Common myeloid progenitor, CD34-positive (primary cell): ENCODE data around the gene ADGRV1.

Experiments
- CTCF ChIA-PET: fragments of 350-600 bp; sonication (Branson Sonifier 250); formaldehyde crosslinking; loops from one replicate; lab custom pipeline; 2021; ENCODE audit warnings: antibody characterized with exemption; lab: Charles Lee
- POLR2A ChIA-PET: fragments of 350-600 bp; sonication (Branson Sonifier 250); formaldehyde crosslinking; loops from one replicate; lab custom pipeline; 2021; ENCODE audit warnings: antibody characterized with exemption; lab: Charles Lee
- DNase-seq, 3 donors: peaks; one replicate each; pipeline versions ENCODE4 v3.0.0 to v3.0.0-alpha.2; 2013
- H3K27ac ChIP-seq, 2 experiments: 1 replicate in 1 of 2; 2 replicates in 1 of 2; pipeline ENCODE4 v1.7.0; 2013; ENCODE audit warnings: inconsistent platforms in 2 of 2, low read length in 2 of 2, mild to moderate bottlenecking in 2 of 2, low read depth in 1 of 2, moderate library complexity in 1 of 2; ENCODE audit not compliant: severe bottlenecking in 2 of 2, insufficient read depth in 1 of 2, poor library complexity in 1 of 2
- H3K27me3 ChIP-seq, 5 experiments: replicated peaks in 2 of 5; 1 replicate in 3 of 5; 2 replicates in 2 of 5; pipeline versions ENCODE4 v1.6.1 to v1.7.0; 2013; ENCODE audit warnings: low read length in 4 of 5, mild to moderate bottlenecking in 2 of 5, moderate library complexity in 2 of 5, inconsistent platforms in 1 of 5; ENCODE audit not compliant: insufficient read depth in 5 of 5, control insufficient read depth in 4 of 5
- H3K36me3 ChIP-seq, 4 experiments: 1 replicate in 2 of 4; 2 replicates in 2 of 4; pipeline versions ENCODE4 v1.6.1 to v1.7.0; 2013; ENCODE audit warnings: low read length in 3 of 4, control low read depth in 1 of 4, mild to moderate bottlenecking in 1 of 4; ENCODE audit not compliant: control insufficient read depth in 4 of 4, insufficient read depth in 4 of 4
- H3K4me1 ChIP-seq, 4 experiments: 1 replicate in 3 of 4; 2 replicates in 1 of 4; pipeline versions ENCODE4 v1.6.1 to v1.7.1; 2013; ENCODE audit warnings: low read length in 3 of 4, mild to moderate bottlenecking in 3 of 4, control low read depth in 1 of 4, inconsistent platforms in 1 of 4, moderate library complexity in 1 of 4; ENCODE audit not compliant: control insufficient read depth in 4 of 4, insufficient read depth in 4 of 4; ENCODE audit errors: control extremely low read depth in 1 of 4
- H3K4me3 ChIP-seq, 7 experiments: 1 replicate in 4 of 7; 2 replicates in 3 of 7; pipeline versions ENCODE4 v1.5.1 to v1.7.0; 2013; ENCODE audit warnings: mild to moderate bottlenecking in 7 of 7, low read length in 6 of 7, moderate library complexity in 6 of 7, inconsistent platforms in 2 of 7, low read depth in 2 of 7, control low read depth in 1 of 7; ENCODE audit not compliant: insufficient read depth in 4 of 7, control insufficient read depth in 1 of 7; ENCODE audit errors: extremely low read depth in 1 of 7
- H3K9me3 ChIP-seq, 5 experiments: 1 replicate in 4 of 5; 2 replicates in 1 of 5; pipeline versions ENCODE4 v1.6.1 to v1.7.1; 2013; ENCODE audit warnings: low read length in 4 of 5, mild to moderate bottlenecking in 2 of 5, inconsistent platforms in 1 of 5, low read depth in 1 of 5, moderate library complexity in 1 of 5; ENCODE audit not compliant: control insufficient read depth in 4 of 5, insufficient read depth in 2 of 5; ENCODE audit errors: control extremely low read depth in 1 of 5
- WGBS: methylation state at CpG from one replicate; pipeline ENCODE4 v1.1.5; 2013; ENCODE audit not compliant: insufficient coverage; 5-methylcytosine and 5-hydroxymethylcytosine counted together

ADGRV1 gene

GRCh38 chr5:90602681-90603080 is 44.1 kb downstream of the ADGRV1 start:
- CTCF ChIA-PET, result interaction anchor here (1.1 to 3.4 kb wide), 3 partner anchors 11 to 193 kb away, joined by 3 to 11 read pairs (median 4); partner anchors contain the start of gene CETN3
- H3K9me3 ChIP-seq, result no peaks in the 10 kb centered on the region
- peak in 2 of 3 donors; percentile 16 to 32 for DNase-seq
- H3K4me3 ChIP-seq, result no peak overlapping the region
- no peak overlapping the region for H3K27ac ChIP-seq
- H3K4me1 ChIP-seq, result peaks cover 0 to 8% (median 5%) of the 10 kb centered on the region in 4 experiments
- no peaks in the 10 kb centered on the region for H3K27me3 ChIP-seq
- WGBS, result 100% methylated on average over 1 of the region's 1 CpG
- POLR2A ChIA-PET, result no interaction called here
- H3K36me3 ChIP-seq, result no peaks in the 10 kb centered on the region

GRCh38 chr5:90606539-90606938 is 47.9 kb downstream of the ADGRV1 start:
- no peaks in the 10 kb centered on the region for H3K27me3 ChIP-seq
- POLR2A ChIA-PET, result no interaction called here
- no peaks in the 10 kb centered on the region for H3K9me3 ChIP-seq
- H3K36me3 ChIP-seq, result no peaks in the 10 kb centered on the region
- no peak for DNase-seq
- CTCF ChIA-PET, result interaction anchor here (0.7 to 1.8 kb wide), 5 partner anchors 9 to 102 kb away, joined by 3 to 4 read pairs (median 3); no protein-coding TSS in a partner anchor
- 20% methylated on average over 1 of the region's 2 CpGs for WGBS
- peaks cover 0 to 7% (median 5%) of the 10 kb centered on the region in 4 experiments for H3K4me1 ChIP-seq
- no peak overlapping the region for H3K4me3 ChIP-seq
- H3K27ac ChIP-seq, result no peak overlapping the region

GRCh38 chr5:90612919-90613318 is 54.3 kb downstream of the ADGRV1 start:
- Histone ChIP-seq H3K4me1 (peaks cover 0 to 7% (median 1%) of the 10 kb centered on the region in 4 experiments), H3K27me3 (no peaks in the 10 kb centered on the region), H3K36me3 (no peaks in the 10 kb centered on the region), H3K4me3 (peak overlapping the region in 1 of 7 experiments; percentile 37), H3K9me3 (no peaks in the 10 kb centered on the region), H3K27ac (no peak overlapping the region)
- DNase-seq, result peak in 2 of 3 donors; percentile 43 to 57
- WGBS, result no CpG with 5 or more reads among the region's 1 CpG
- CTCF ChIA-PET, result no interaction called here
- POLR2A ChIA-PET, result no interaction called here

GRCh38 chr5:90613459-90613858 is 54.9 kb downstream of the ADGRV1 start:
- Histone ChIP-seq H3K36me3 (no peaks in the 10 kb centered on the region), H3K4me1 (peaks cover 0 to 7% (median 1%) of the 10 kb centered on the region in 4 experiments), H3K27me3 (no peaks in the 10 kb centered on the region), H3K27ac (no peak overlapping the region), H3K9me3 (no peaks in the 10 kb centered on the region), H3K4me3 (peak overlapping the region in 1 of 7 experiments; percentile 37)
- POLR2A ChIA-PET, result no interaction called here
- WGBS, result 100% methylated on average over 1 of the region's 3 CpGs
- CTCF ChIA-PET, result no interaction called here
- DNase-seq, result no peak

GRCh38 chr5:90613918-90614504 is 55.4 kb downstream of the ADGRV1 start:
- H3K27me3 ChIP-seq, result no peaks in the 10 kb centered on the region
- no peak overlapping the region for H3K27ac ChIP-seq
- H3K9me3 ChIP-seq, result no peaks in the 10 kb centered on the region
- H3K4me1 ChIP-seq, result peaks cover 0 to 7% (median 1%) of the 10 kb centered on the region in 4 experiments
- H3K36me3 ChIP-seq, result no peaks in the 10 kb centered on the region
- H3K4me3 ChIP-seq, result no peak overlapping the region
- CTCF ChIA-PET, result interaction anchor here (0.7 to 1.8 kb wide), 2 partner anchors 7 to 63 kb away, joined by 3 to 4 read pairs; no protein-coding TSS in a partner anchor
- DNase-seq, result no peak
- POLR2A ChIA-PET, result no interaction called here
- no CpG with 5 or more reads among the region's 6 CpGs for WGBS

GRCh38 chr5:90615355-90615754 is 56.8 kb downstream of the ADGRV1 start:
- Histone ChIP-seq H3K9me3 (no peaks in the 10 kb centered on the region), H3K4me3 (no peak overlapping the region), H3K36me3 (no peaks in the 10 kb centered on the region), H3K27ac (no peak overlapping the region), H3K4me1 (peaks cover 0 to 7% (median 1%) of the 10 kb centered on the region in 4 experiments), H3K27me3 (no peaks in the 10 kb centered on the region)
- WGBS, result 100% methylated on average over 1 of the region's 3 CpGs
- ChIA-PET CTCF (interaction anchor here (1.8 kb wide), 1 partner anchor 9 kb away, joined by 4 read pairs; no protein-coding TSS in a partner anchor), POLR2A (no interaction called here)
- DNase-seq, result no peak

- Histone ChIP-seq H3K9me3 (no peaks in the 10 kb centered on the region), H3K27ac (no peak overlapping the region), H3K4me1 (peaks cover 0 to 3% (median 0%) of the 10 kb centered on the region in 4 experiments), H3K4me3 (no peak overlapping the region), H3K36me3 (no peaks in the 10 kb centered on the region), H3K27me3 (no peaks in the 10 kb centered on the region)
- POLR2A ChIA-PET, result no interaction called here
- WGBS, result 98% methylated on average over 4 of the region's 5 CpGs
- no peak for DNase-seq
- CTCF ChIA-PET, result no interaction called here
These were observed 59.5 kb downstream of the ADGRV1 start for GRCh38 chr5:90618071-90618470.
